ENCODE data around the gene CDKAL1.
"Not testable (repeated sequence)": the region's sequence is repeated elsewhere in the genome, so short reads cannot be mapped to it uniquely, and the experiment has no call there.

Gene CDKAL1

GRCh38 chr6:21024616-21025015 lies 490.4 kb downstream of the CDKAL1 start:
- no peak for DNase-seq (ENCODE audit: low read depth in 2 of 2)

- DNase-seq (ENCODE audit: low read depth in 2 of 2), result no peak
Measured at GRCh38 chr6:21026576-21027273, 492.5 kb downstream of the CDKAL1 start.

GRCh38 chr6:21027507-21027906 lies 493.2 kb downstream of the CDKAL1 start:
- DNase-seq (ENCODE audit: low read depth in 2 of 2), result no peak

GRCh38 chr6:21031182-21031581 lies 496.9 kb downstream of the CDKAL1 start:
- no peak for DNase-seq (ENCODE audit: low read depth in 2 of 2)

- no peak for DNase-seq (ENCODE audit: low read depth in 2 of 2)
Measured at GRCh38 chr6:21033084-21033483, 498.8 kb downstream of the CDKAL1 start.

- DNase-seq (ENCODE audit: low read depth in 2 of 2), result no peak
Measured at GRCh38 chr6:21033575-21034026, 499.3 kb downstream of the CDKAL1 start.

GRCh38 chr6:21034345-21034744 lies 500.1 kb downstream of the CDKAL1 start:
- DNase-seq (ENCODE audit: low read depth in 2 of 2), result no peak

- no peak for DNase-seq (ENCODE audit: low read depth in 2 of 2)
Measured at GRCh38 chr6:21037453-21037852, 503.2 kb downstream of the CDKAL1 start.

GRCh38 chr6:21039926-21040325 lies 505.7 kb downstream of the CDKAL1 start:
- DNase-seq (ENCODE audit: low read depth in 2 of 2), result no peak

GRCh38 chr6:21045135-21045700 lies 511.0 kb downstream of the CDKAL1 start:
- no peak for DNase-seq (ENCODE audit: low read depth in 2 of 2)

GRCh38 chr6:21046276-21046675 lies 512.0 kb downstream of the CDKAL1 start:
- DNase-seq (ENCODE audit: low read depth in 2 of 2), result no peak

- no peak for DNase-seq (ENCODE audit: low read depth in 2 of 2)
Measured at GRCh38 chr6:21048047-21048446, 513.8 kb downstream of the CDKAL1 start.

GRCh38 chr6:21049148-21049547 lies 514.9 kb downstream of the CDKAL1 start:
- no peak for DNase-seq (ENCODE audit: low read depth in 2 of 2)

- DNase-seq (ENCODE audit: low read depth in 2 of 2), result no peak
Measured at GRCh38 chr6:21049572-21049971, 515.3 kb downstream of the CDKAL1 start.

- DNase-seq (ENCODE audit: low read depth in 2 of 2), result no peak
Measured at GRCh38 chr6:21050935-21051334, 516.7 kb downstream of the CDKAL1 start.

GRCh38 chr6:21051777-21052176 lies 517.5 kb downstream of the CDKAL1 start:
- no peak for DNase-seq (ENCODE audit: low read depth in 2 of 2)

GRCh38 chr6:21053612-21054011 lies 519.4 kb downstream of the CDKAL1 start:
- no peak for DNase-seq (ENCODE audit: low read depth in 2 of 2)

GRCh38 chr6:21055480-21055879 lies 521.2 kb downstream of the CDKAL1 start:
- not testable (repeated sequence) for DNase-seq (ENCODE audit: low read depth in 2 of 2)

- no peak for DNase-seq (ENCODE audit: low read depth in 2 of 2)
Measured at GRCh38 chr6:21061892-21062291, 527.6 kb downstream of the CDKAL1 start.

- DNase-seq (ENCODE audit: low read depth in 2 of 2), result no peak
Measured at GRCh38 chr6:21064756-21065340, 530.6 kb downstream of the CDKAL1 start.

- no peak for DNase-seq (ENCODE audit: low read depth in 2 of 2)
Measured at GRCh38 chr6:21067521-21067920, 533.3 kb downstream of the CDKAL1 start.

GRCh38 chr6:21070620-21071019 lies 536.4 kb downstream of the CDKAL1 start:
- DNase-seq (ENCODE audit: low read depth in 2 of 2), result no peak

GRCh38 chr6:21071780-21072468 lies 537.7 kb downstream of the CDKAL1 start:
- no peak for DNase-seq (ENCODE audit: low read depth in 2 of 2)
